WTC11 (cell line): Measurements from ENCODE around the gene AKT2. TPM values are rescaled to one million over a fixed set of nuclear protein-coding genes. Genes with fewer than 3 reads are reported as not detected.

ENCODE experiments used
- ATAC-seq: fragments of 200-7000 bp; cut with Tn5 transposase; 2 replicates; pipeline ENCODE4 v1.10.0; 2021; ENCODE audit warnings: mild to moderate bottlenecking, moderate library complexity
- CTCF ChIA-PET: fragments of 300-600 bp; sonication (Branson Sonifier 250); formaldehyde crosslinking; loops from one replicate; lab custom pipeline; 2021; ENCODE audit warnings: antibody characterized with exemption; lab: Charles Lee
- POLR2A ChIA-PET: fragments of 350-600 bp; sonication (Branson Sonifier 250); formaldehyde crosslinking; loops from one replicate; lab custom pipeline; 2021; ENCODE audit warnings: antibody characterized with exemption; lab: Charles Lee
- DNase-seq: peaks from one replicate; pipeline ENCODE4 v3.0.0; 2021; ENCODE audit warnings: low spot score
- H3K27ac Mint-ChIP-seq: 2 replicates; pipeline ENCODE4 v1.8.0; 2021; ENCODE audit warnings: mixed read lengths
- H3K27me3 Mint-ChIP-seq: 2 replicates; pipeline ENCODE4 v1.8.0; 2021; ENCODE audit warnings: low read depth, mild to moderate bottlenecking, moderate library complexity, mixed read lengths
- H3K36me3 Mint-ChIP-seq: 2 replicates; pipeline ENCODE4 v1.8.0; 2021; ENCODE audit warnings: mixed read lengths
- H3K4me1 Mint-ChIP-seq: 2 replicates; pipeline ENCODE4 v1.8.0; 2022; ENCODE audit warnings: mixed read lengths
- H3K4me3 Mint-ChIP-seq: 2 replicates; pipeline ENCODE4 v1.8.0; 2021; ENCODE audit warnings: mild to moderate bottlenecking, moderate library complexity, mixed read lengths
- H3K9me3 Mint-ChIP-seq: 2 replicates; pipeline ENCODE4 v1.8.0; 2021; ENCODE audit warnings: mixed read lengths
- CBFB ChIP-seq: sonication (generic); formaldehyde crosslinking; IDR thresholded peaks from 2 replicates; pipeline ENCODE4 v1.8.1; 2022; ENCODE audit warnings: mild to moderate bottlenecking, low read depth, missing genetic modification reagents
- ELF4 ChIP-seq: sonication (generic); formaldehyde crosslinking; IDR thresholded peaks from 2 replicates; pipeline ENCODE4 v1.8.1; 2022; ENCODE audit warnings: low read depth, mild to moderate bottlenecking, moderate library complexity, missing genetic modification reagents
- ETV6 ChIP-seq: sonication (generic); formaldehyde crosslinking; IDR thresholded peaks from 2 replicates; pipeline ENCODE4 v1.8.1; 2022; ENCODE audit warnings: mild to moderate bottlenecking, missing genetic modification reagents
- HMGA2 ChIP-seq: fragments of 250-450 bp; sonication (Bioruptor Pico); IDR thresholded peaks from 2 replicates; pipeline ENCODE4 v1.4.0; 2021; ENCODE audit warnings: mild to moderate bottlenecking, moderate library complexity
- IRF2 ChIP-seq: sonication (generic); formaldehyde crosslinking; IDR thresholded peaks from 2 replicates; pipeline ENCODE4 v1.8.0; 2022; ENCODE audit warnings: low read depth, missing genetic modification reagents, borderline replicate concordance
- JAZF1 ChIP-seq: fragments of 250-450 bp; sonication (Bioruptor Pico); IDR thresholded peaks from 2 replicates; pipeline ENCODE4 v1.9.0; 2021; ENCODE audit warnings: moderate library complexity, mild to moderate bottlenecking, inconsistent platforms
- NFE2L1 ChIP-seq: sonication (generic); formaldehyde crosslinking; IDR thresholded peaks from 2 replicates; pipeline ENCODE4 v1.8.1; 2023; ENCODE audit warnings: missing genetic modification reagents
- NR1H2 ChIP-seq: sonication (generic); formaldehyde crosslinking; IDR thresholded peaks from 2 replicates; pipeline ENCODE4 v1.9.0; 2021; ENCODE audit warnings: mild to moderate bottlenecking, moderate library complexity, missing genetic modification reagents
- NR2C2 ChIP-seq: sonication (generic); formaldehyde crosslinking; IDR thresholded peaks from 2 replicates; pipeline ENCODE4 v1.8.0; 2022; ENCODE audit warnings: mild to moderate bottlenecking, missing genetic modification reagents
- SMAD4 ChIP-seq: sonication (generic); formaldehyde crosslinking; IDR thresholded peaks from 2 replicates; pipeline ENCODE4 v1.8.0; 2022; ENCODE audit warnings: mild to moderate bottlenecking, missing genetic modification reagents
- TEAD4 ChIP-seq: sonication (generic); formaldehyde crosslinking; IDR thresholded peaks from 2 replicates; pipeline ENCODE4 v1.8.0; 2022; ENCODE audit warnings: mild to moderate bottlenecking, missing genetic modification reagents
- ZNF232 ChIP-seq: sonication (generic); formaldehyde crosslinking; IDR thresholded peaks from 2 replicates; pipeline ENCODE4 v1.8.0; 2022; ENCODE audit warnings: mild to moderate bottlenecking, missing genetic modification reagents
- ZNF396 ChIP-seq: fragments of 250-450 bp; sonication (Bioruptor Pico); IDR thresholded peaks from 2 replicates; pipeline ENCODE4 v1.8.0; 2021; ENCODE audit warnings: mild to moderate bottlenecking, moderate library complexity, borderline replicate concordance
- ZNF671 ChIP-seq: fragments of 250-450 bp; sonication (Bioruptor Pico); IDR thresholded peaks from 2 replicates; pipeline ENCODE4 v1.8.0; 2021; ENCODE audit warnings: mild to moderate bottlenecking
- total RNA-seq: library from RNA; stranded (reverse); gene quantifications from 3 replicates; pipeline ENCODE4 v1.2.3, GENCODE V29; 2021
- TF ChIP-seq, protein P1 (sequence below): sonication (generic); formaldehyde crosslinking; IDR thresholded peaks from 2 replicates; pipeline ENCODE4 v1.8.1; 2022; ENCODE audit warnings: mild to moderate bottlenecking, missing genetic modification reagents, moderate library complexity, borderline replicate concordance
- TF ChIP-seq, protein P2 (sequence below): sonication (generic); formaldehyde crosslinking; IDR thresholded peaks from 2 replicates; pipeline ENCODE4 v1.8.0; 2022; ENCODE audit warnings: mild to moderate bottlenecking, missing genetic modification reagents
- TF ChIP-seq, protein P3 (sequence below): fragments of 200-600 bp; IDR thresholded peaks from 2 replicates; pipeline ENCODE4 v1.8.0; 2022; ENCODE audit warnings: antibody characterized with exemption
- TF ChIP-seq, protein P4 (sequence below): sonication (generic); formaldehyde crosslinking; IDR thresholded peaks from 2 replicates; pipeline ENCODE4 v1.8.0; 2022; ENCODE audit warnings: mild to moderate bottlenecking, missing genetic modification reagents
- TF ChIP-seq, protein P5 (sequence below): fragments of 250-450 bp; sonication (Bioruptor Pico); IDR thresholded peaks from 2 replicates; pipeline ENCODE4 v2.1.2; 2022; ENCODE audit warnings: mild to moderate bottlenecking, moderate library complexity
- TF ChIP-seq, protein P6 (sequence below): sonication (generic); formaldehyde crosslinking; IDR thresholded peaks from 2 replicates; pipeline ENCODE4 v1.8.1; 2022; ENCODE audit warnings: mild to moderate bottlenecking, moderate library complexity, missing genetic modification reagents

Gene AKT2
- total RNA-seq, 1 experiment from 2014 or later = 156 TPM

DNA sequence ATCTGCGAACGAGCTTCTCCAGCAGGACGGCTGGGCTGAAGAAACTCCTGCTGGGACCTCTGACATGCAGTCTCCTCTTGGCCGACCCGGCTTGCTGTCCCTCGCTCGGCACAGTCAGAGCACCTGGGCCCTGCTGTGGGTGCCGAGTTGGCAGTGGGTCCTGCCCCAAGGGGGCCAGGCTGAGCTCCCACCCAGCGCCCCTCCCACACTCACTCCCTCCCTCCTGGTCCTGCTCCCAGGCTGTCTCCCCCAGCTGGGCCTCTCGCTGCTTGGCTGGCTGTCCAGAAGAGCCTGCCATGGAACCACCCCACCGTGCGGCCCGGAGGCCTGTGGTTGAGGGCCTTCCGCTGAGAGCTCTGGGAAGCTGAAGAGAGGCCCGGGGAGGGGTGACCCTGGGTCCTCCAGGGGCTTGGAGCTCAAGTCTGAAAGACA is 6.0 kb downstream of the AKT2 start:
- no peaks in the 10 kb centered on the region for H3K9me3 Mint-ChIP-seq
- ChIA-PET POLR2A (interaction anchor here (0.6 kb wide), 1 partner anchor 34 kb away, joined by 3 read pairs; no protein-coding TSS in a partner anchor), CTCF (interaction anchor here (0.6 to 2.5 kb wide), 5 partner anchors 9 to 144 kb away, joined by 3 to 11 read pairs (median 5); no protein-coding TSS in a partner anchor)
- ATAC-seq (no peak), DNase-seq (no peak)
- H3K27ac Mint-ChIP-seq = no peak overlapping the region
- H3K36me3 Mint-ChIP-seq = no peaks in the 10 kb centered on the region
- H3K4me3 Mint-ChIP-seq = no peak overlapping the region
- no peaks in the 10 kb centered on the region for H3K27me3 Mint-ChIP-seq
- TF ChIP-seq JAZF1 (CRISPR knock-in tag) (no peak), NFE2L1 (no peak), IRF2 (no peak), NR2C2 (CRISPR knock-in tag) (no peak), ZNF232 (CRISPR knock-in tag) (no peak), ZNF396 (CRISPR knock-in tag) (no peak), ZNF671 (no peak), ETV6 (no peak), HMGA2 (CRISPR knock-in tag) (no peak)
- TF ChIP-seq, protein P1, sequence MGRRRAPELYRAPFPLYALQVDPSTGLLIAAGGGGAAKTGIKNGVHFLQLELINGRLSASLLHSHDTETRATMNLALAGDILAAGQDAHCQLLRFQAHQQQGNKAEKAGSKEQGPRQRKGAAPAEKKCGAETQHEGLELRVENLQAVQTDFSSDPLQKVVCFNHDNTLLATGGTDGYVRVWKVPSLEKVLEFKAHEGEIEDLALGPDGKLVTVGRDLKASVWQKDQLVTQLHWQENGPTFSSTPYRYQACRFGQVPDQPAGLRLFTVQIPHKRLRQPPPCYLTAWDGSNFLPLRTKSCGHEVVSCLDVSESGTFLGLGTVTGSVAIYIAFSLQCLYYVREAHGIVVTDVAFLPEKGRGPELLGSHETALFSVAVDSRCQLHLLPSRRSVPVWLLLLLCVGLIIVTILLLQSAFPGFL (CRISPR knock-in tag) = no peak
- TF ChIP-seq, protein P2, sequence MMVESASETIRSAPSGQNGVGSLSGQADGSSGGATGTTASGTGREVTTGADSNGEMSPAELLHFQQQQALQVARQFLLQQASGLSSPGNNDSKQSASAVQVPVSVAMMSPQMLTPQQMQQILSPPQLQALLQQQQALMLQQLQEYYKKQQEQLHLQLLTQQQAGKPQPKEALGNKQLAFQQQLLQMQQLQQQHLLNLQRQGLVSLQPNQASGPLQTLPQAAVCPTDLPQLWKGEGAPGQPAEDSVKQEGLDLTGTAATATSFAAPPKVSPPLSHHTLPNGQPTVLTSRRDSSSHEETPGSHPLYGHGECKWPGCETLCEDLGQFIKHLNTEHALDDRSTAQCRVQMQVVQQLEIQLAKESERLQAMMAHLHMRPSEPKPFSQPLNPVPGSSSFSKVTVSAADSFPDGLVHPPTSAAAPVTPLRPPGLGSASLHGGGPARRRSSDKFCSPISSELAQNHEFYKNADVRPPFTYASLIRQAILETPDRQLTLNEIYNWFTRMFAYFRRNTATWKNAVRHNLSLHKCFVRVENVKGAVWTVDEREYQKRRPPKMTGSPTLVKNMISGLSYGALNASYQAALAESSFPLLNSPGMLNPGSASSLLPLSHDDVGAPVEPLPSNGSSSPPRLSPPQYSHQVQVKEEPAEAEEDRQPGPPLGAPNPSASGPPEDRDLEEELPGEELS (CRISPR knock-in tag) = no peak
- TF ChIP-seq, protein P3, sequence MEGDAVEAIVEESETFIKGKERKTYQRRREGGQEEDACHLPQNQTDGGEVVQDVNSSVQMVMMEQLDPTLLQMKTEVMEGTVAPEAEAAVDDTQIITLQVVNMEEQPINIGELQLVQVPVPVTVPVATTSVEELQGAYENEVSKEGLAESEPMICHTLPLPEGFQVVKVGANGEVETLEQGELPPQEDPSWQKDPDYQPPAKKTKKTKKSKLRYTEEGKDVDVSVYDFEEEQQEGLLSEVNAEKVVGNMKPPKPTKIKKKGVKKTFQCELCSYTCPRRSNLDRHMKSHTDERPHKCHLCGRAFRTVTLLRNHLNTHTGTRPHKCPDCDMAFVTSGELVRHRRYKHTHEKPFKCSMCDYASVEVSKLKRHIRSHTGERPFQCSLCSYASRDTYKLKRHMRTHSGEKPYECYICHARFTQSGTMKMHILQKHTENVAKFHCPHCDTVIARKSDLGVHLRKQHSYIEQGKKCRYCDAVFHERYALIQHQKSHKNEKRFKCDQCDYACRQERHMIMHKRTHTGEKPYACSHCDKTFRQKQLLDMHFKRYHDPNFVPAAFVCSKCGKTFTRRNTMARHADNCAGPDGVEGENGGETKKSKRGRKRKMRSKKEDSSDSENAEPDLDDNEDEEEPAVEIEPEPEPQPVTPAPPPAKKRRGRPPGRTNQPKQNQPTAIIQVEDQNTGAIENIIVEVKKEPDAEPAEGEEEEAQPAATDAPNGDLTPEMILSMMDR = no peak
- H3K4me1 Mint-ChIP-seq = peaks cover 32% of the 10 kb centered on the region

DNA sequence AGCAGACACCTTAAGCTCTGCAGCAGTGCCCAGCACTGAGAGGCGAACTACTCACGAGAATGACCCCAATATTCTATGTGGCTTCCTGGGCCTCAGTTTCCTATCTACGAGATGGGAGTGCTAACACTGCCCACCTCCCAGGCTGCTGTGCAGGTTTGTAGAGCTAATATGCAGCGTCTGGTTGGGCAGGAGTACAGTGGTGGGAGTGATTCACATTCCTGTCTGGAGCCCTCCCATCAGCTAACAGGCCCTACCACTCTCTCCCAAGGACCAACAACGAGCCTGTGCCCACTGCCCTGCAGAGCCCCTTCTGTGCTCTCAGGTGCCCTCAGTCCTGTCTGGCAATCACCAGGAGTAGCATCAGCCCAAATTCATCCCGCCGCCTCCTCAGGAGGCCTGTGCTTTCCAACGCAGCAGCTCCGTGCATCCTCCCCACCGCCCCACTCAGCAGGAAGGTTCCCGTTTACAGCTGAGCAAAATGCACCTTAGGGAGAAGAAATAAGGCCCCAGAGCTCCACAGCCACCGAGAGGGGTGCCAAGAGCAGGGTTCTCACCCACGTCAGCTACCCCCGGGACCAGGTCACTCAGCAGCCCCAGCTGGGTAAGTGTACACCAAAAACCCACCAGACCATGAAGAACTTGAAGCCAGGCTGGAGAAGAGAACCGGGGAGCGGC is 6.6 kb downstream of the AKT2 start:
- H3K4me3 Mint-ChIP-seq = no peak overlapping the region
- DNase-seq = no peak
- H3K27ac Mint-ChIP-seq = peak overlapping the region; percentile 19; the same call in 1 of the 2 replicates
- H3K36me3 Mint-ChIP-seq = no peaks in the 10 kb centered on the region
- no peaks in the 10 kb centered on the region for H3K27me3 Mint-ChIP-seq
- TF ChIP-seq, protein P4, sequence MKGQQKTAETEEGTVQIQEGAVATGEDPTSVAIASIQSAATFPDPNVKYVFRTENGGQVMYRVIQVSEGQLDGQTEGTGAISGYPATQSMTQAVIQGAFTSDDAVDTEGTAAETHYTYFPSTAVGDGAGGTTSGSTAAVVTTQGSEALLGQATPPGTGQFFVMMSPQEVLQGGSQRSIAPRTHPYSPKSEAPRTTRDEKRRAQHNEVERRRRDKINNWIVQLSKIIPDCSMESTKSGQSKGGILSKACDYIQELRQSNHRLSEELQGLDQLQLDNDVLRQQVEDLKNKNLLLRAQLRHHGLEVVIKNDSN (CRISPR knock-in tag) = no peak
- TF ChIP-seq NR1H2 (CRISPR knock-in tag) = no peak
- TF ChIP-seq, all 79 proteins: peak for 0
- no peak for ATAC-seq
- ChIA-PET POLR2A (interaction anchor here (0.6 kb wide), 1 partner anchor 35 kb away, joined by 3 read pairs; no protein-coding TSS in a partner anchor), CTCF (interaction anchor here (1.1 to 2.2 kb wide), 4 partner anchors 8 to 142 kb away, joined by 3 to 11 read pairs (median 4); no protein-coding TSS in a partner anchor)
- Mint-ChIP-seq H3K9me3 (no peaks in the 10 kb centered on the region), H3K4me1 (peaks cover 32% of the 10 kb centered on the region)

DNA sequence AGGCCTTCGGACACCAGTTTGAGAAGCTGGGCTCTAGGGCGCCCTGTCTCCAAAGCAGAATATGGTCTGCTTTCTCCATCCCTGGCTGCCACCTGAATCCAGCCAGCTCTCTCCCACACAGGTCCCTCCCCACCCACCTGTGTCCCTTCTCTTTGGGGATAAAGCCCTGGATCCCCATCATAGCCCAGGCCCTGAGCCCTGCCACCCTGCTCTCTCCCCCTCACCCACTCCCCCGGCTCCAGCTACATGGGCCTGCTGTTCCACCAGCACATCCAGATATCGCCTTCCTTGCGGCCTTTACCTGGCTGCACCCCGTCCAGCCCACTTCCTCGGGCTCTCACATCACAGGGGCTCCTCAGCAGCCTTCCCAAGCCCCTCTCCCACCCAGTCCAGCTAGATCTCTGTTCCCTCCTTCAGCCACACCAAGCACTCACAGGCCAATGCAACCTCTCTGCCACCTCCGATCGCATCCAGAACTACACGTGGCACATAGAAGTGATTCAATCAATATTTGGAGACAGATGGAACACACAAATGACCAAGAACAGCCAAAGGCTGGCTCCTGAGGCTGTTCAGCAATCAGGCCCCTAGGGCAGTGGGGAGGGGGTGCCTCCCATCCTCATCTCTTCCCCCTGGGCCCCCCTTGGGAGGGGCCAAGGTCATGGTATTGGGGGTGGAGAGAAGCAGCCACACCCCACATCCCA is 7.6 kb downstream of the AKT2 start:
- Mint-ChIP-seq H3K4me3 (no peak overlapping the region), H3K27ac (peak overlapping the region; percentile 19), H3K4me1 (peaks cover 32% of the 10 kb centered on the region), H3K36me3 (no peaks in the 10 kb centered on the region), H3K9me3 (no peaks in the 10 kb centered on the region), H3K27me3 (no peaks in the 10 kb centered on the region)
- CTCF ChIA-PET = interaction anchor here (0.7 to 2.2 kb wide), 5 partner anchors 7 to 143 kb away, joined by 3 to 11 read pairs (median 5); no protein-coding TSS in a partner anchor
- ATAC-seq (no peak), DNase-seq (no peak)
- POLR2A ChIA-PET = no interaction called here
- TF ChIP-seq, protein P3 = no peak
- TF ChIP-seq CBFB (CRISPR knock-in tag) (no peak), NFE2L1 (no peak), TEAD4 (no peak), ELF4 (CRISPR knock-in tag) (no peak), SMAD4 (CRISPR knock-in tag) (no peak)
- TF ChIP-seq, protein P5, sequence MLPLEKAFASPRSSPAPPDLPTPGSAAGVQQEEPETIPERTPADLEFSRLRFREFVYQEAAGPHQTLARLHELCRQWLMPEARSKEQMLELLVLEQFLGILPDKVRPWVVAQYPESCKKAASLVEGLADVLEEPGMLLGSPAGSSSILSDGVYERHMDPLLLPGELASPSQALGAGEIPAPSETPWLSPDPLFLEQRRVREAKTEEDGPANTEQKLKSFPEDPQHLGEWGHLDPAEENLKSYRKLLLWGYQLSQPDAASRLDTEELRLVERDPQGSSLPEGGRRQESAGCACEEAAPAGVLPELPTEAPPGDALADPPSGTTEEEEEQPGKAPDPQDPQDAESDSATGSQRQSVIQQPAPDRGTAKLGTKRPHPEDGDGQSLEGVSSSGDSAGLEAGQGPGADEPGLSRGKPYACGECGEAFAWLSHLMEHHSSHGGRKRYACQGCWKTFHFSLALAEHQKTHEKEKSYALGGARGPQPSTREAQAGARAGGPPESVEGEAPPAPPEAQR (CRISPR knock-in tag) = no peak
- TF ChIP-seq, protein P6, sequence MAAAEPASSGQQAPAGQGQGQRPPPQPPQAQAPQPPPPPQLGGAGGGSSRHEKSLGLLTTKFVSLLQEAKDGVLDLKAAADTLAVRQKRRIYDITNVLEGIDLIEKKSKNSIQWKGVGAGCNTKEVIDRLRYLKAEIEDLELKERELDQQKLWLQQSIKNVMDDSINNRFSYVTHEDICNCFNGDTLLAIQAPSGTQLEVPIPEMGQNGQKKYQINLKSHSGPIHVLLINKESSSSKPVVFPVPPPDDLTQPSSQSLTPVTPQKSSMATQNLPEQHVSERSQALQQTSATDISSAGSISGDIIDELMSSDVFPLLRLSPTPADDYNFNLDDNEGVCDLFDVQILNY (CRISPR knock-in tag) = no peak
